ENCODE data around the gene ANK2.

ANK2 gene

DNA sequence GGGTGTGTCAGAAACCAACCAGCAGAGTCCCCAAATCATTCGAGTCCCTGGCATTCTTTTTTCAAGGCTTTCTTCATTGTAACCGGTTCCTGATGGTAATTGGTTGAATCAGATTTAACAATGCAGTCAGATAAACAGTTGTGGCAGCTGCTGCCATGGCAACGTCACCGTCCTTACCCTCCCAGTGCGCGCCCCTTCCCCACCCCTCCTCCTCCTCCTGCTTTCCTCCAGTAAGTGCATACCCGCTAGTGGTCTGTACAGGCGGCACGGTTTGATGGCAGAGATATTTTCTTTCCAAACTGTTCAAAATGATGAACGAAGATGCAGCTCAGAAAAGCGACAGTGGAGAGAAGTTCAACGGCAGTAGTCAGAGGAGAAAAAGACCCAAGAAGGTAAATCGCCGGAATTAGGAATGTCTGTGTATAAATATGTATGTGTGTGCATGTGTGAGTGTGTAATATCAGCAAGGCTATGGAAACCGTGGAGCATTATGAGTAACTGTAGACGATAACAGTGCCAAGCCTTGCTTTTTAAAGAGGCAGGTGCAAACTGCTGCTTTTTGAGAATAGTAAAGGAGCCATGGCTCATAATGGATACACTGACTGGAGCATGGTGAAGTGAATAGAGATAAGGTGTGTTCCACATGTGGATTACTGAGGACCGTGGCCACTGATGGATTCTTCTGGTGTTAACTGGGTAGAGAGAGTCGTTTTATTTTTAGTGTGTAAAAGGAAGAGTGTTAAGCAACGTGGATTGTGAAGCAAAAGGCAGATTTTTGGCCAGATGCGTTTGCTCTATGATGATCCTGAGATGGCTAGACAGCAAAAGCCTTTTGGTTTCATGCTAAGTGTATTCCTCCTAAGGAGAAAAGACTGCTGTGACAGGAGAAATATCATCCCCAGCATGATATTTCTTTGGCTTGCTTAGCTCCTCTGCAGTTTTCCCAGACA, at the start of gene ANK2:
Gene ANK2, plus strand, starts transcription at position 233 of the 950 bp plus-strand sequence. Its CDS starts 76 bp downstream, at position 309.
- DNase-seq: no peak

DNA sequence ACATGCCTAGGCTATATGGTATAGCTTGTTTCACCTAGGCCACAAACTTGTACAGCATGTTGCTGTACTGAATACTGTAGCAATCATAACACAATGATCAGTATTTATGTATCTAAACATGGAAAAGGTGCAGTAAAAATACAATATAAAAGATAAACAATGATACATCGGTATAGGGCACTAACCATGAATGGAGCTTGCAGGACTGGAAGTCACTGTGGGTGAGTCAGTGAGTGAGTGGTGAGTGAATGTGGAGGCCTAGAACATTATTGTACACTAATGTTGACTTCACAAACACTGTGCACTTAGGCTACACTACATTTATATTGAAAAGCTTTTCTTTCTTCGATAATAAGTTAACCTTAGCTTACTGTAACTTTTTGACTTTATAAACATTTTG, 45.6 kb upstream of the ANK2 start:
- no peak for DNase-seq

DNA sequence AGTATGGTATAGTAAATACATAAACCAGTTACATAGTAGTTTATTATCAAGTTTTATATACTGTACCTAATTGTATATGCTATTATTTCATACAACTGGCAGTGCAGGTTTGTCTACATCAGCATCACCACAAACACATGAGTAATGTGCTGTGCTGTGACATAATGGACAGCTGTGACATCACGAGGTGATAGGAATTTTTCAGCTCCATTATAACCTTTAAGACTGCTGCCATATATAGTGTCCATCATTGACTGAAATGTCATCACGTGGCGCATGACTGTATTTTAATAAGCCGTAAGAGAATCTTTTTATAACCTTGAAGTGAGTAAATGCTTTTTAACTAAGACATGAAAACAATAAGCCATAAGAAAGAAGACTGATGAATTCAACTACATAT, 44.8 kb upstream of the ANK2 start:
- no peak for DNase-seq

DNA sequence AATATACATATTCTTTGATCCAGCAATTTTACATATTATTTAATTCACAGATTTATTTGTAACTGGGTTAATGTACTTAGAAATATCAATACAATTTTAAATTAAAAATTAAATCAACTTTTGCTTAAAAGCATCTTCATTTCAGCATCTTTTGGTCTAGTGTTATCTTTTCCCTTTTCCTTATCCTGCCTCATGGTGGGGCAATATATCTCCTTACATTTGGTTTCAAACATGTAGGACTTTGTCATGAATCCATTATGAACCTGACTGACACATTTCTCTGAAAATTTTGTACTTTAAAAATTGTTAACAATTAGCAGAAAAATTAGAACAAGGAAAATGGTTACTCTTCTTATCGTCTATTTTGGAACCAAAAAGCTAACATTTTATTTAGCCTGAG, 42.8 kb upstream of the ANK2 start:
- no peak for DNase-seq

DNA sequence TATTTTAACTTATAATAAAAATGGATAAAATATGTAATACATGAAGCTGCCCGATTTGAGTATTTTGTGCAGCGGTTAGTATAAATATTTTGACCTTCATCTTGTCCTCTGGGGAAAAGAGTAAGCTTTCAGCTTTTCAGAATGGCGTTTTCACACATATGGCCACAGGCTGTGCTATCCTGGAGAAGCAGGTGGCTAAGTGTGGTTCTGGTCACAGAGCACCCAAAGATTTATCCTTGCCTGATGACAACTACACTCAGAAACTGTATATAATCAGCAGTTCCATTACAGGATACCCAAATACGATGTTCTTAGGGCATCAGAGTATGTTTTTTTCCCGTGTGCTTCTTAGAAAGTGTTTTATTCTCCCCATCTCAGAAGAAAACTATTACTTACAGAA, 42.3 kb upstream of the ANK2 start:
- no peak for DNase-seq

DNA sequence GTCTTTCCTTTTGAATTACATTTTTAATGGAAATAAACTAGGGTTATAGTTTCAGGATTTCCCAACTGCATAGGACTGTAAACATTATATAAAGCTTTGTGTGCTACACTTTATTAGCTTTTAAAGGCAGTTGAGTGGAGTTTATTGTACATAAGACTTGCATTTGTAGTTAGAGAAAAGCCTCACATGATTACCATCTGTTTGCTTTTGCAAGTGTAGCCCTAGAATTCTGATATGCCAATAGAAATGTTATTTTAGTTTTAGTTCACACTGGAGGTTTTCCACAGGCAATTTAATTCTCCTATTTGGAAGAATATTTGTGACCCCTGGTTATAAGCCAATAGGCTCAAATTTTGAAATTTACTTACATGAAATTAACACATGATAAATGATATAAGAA, 41.3 kb upstream of the ANK2 start:
- DNase-seq: no peak

DNA sequence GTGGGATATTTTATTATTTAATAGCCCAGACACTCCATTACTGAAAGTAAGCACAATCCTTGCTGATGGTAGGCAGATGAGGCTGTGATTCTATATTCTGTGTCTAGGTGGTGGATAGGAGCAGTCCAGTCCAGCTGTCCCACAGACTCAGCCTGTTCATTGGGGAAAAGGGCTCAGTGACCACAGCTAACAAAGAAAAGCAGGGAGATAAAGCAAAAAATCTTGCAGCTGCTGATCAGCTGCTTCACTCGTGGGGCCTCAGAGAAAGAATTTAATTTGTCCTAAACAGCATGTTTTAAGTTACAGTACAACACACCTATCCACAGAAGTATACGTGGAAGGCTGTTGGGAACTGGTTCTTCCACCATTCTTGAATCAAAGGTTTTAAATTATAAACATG, 40.7 kb upstream of the ANK2 start:
- DNase-seq: no peak

DNA sequence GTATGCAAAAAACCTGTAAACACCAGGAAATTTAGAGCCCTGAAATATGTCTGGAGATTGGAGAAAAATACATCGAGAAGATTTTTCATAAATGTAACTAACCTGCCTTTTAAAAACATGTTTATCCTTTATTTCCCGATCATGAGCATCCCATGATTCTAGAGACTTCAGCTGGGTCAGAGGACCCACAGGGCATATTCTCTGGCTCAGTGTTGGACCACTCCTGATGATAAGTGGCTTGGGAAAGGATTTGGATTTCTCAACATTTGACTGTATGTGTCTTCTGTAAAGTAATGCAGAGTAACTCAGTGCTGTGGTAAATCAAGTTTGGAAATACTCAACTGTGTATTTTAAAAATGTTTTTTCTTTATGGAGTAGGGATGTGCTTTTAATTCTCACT, 40.0 kb upstream of the ANK2 start:
- no peak for DNase-seq

DNA sequence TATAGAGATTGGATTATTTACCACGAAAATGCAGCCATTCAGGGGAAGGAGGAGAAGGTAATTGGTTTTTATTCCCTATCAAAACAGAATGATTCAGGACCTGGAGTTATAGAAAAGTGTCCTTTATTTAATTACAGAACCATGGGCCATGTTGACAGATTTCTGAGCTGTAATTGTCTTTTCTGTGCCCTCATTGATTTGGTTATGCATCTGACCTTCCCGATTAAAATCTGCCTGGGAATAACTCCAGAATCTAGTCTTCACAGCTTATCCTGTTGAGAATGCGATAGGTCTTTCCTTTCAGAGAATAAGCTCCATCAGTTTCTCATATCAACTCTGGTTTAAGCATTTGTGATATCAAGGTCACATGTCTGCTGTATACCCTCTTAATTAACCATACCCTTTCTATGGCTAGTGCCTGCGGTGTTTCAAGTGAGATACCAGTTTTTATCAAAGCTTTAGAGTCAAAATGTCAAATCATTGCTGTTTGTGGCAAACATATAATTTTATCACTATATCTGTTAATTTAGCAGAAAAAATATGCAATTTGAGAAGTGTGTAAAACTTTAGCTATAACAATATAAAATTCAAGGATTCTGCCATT, 37.2 kb upstream of the ANK2 start:
- no peak for DNase-seq

DNA sequence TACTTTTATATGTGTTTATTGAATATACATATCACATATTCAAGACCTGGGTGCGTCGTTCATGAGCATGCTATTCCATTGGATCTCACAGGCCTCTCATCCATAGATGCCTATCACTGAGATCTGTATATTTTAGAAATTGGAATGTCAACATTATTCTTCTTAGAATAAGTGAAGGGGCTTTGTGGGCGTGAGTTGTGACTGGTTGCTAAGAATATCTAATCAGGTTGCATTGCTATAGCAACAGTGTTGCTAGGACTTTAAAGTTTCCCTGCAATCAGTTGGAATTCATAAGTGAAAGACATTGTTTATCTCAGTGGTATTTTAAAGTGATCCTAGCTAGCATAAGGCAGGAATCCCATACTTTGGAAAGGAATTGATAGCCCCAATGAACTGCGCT, 36.7 kb upstream of the ANK2 start:
- no peak for DNase-seq

DNA sequence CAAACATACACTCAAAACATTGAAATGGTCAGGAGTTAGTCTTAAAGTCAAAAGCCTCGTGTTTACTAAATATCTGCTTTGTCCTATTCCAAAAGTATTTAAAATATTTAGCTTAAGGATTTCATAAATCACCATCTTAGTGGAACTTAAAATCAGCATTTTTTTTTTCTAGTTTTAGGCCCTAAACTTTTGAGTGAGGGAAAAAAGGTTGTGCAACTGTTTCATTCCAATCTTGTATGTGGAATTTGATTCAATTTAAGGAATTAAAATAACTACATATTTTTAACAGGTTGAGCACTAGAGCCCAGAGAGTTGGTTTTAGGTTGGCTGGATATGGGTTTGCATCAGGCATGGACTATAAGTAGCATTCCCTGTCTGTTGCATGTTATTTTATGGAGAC, 35.7 kb upstream of the ANK2 start:
- DNase-seq: no peak

DNA sequence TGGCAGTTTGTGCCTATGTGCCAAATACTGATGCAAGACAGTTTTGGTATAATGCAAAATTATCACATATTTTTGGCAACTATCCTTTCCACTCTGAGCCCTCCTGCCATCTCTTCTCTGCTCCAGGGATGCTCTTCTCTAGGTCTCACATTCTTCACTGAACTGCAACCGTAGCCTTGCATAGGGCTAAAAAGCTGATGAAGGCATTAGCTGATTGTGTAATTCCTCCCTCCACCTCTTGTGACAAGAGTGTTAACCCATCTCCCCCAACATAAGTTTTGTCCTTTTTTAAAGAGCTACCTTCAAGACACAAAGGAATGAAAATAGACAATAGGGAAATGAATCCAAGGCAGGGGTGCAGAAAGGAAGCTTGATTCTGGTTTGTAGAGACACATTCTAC, 33.1 kb upstream of the ANK2 start:
- DNase-seq: no peak

DNA sequence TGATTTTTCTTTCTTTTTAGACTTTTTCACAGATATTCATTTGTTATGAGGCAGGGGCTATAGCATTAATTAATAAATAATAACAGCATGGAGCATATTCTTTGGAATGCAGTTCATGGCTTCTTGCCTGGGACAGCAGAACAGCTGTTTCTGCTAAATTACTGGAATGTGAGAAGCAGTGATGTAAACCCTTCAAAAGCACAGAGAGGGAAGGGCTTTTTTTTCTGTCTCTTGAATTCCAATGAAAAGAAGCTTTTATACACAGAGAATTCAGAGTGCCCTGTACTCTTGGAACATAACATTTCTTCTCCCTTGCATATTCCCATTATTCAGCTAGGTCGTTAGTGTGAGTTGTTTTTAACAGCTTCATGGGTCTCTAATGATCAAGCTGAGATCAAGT, 28.5 kb upstream of the ANK2 start:
- DNase-seq: no peak

DNA sequence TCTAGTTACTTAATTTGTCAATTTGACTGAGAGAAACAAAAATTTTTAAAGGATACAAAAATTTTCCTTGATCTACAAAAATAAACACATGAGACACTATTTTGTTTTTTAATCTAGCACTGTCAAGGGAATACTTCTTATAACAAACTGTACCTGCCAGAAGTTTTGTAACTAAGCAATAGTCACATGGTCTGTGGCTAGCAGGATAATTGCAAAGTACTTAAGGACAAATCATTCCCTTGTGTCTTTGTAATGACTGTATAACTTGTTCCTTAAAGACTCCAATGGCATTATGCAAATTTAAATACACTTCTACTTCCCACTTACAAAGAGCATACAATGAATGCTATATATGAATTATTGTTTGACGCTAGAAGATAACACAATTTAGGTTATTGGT, 25.1 kb upstream of the ANK2 start:
- no peak for DNase-seq

DNA sequence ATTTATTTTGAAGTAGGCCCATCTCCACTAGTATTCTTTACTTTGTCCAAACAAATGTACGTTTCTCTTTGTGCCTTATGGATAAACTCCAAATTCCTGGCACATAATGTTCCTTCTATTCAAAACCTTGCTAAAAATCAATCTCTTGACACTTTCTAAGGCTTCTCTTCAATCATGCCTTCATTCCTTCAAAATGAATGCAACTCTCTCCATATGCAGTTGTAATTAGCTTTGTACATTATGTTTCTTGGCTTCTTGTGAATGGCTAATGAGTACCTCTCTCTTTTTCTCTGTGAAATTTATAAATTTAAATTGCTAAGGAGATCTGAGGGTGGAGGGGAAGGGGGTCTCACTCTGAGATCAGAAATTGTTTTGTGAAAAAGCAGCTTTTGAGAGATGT, 24.0 kb upstream of the ANK2 start:
- DNase-seq: no peak

DNA sequence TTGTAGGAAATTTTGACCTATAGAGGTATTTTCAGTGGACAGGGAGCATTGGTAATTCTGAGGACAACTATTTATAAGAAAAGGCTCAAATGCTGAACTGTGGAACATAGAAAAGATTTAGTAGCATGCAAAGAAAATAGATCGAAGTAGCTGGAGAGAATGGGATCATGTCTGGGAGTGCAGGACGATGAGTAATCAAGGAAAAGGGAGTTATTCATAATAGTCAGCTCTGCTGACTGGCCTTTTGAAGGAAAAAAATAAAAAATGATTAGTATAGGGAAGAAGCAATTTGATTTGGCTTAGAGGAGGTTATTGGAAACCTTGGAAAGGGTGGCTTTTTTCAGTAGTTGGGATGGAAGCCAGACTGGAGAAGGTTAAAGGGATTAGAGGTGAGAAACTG, 22.9 kb upstream of the ANK2 start:
- no peak for DNase-seq

DNA sequence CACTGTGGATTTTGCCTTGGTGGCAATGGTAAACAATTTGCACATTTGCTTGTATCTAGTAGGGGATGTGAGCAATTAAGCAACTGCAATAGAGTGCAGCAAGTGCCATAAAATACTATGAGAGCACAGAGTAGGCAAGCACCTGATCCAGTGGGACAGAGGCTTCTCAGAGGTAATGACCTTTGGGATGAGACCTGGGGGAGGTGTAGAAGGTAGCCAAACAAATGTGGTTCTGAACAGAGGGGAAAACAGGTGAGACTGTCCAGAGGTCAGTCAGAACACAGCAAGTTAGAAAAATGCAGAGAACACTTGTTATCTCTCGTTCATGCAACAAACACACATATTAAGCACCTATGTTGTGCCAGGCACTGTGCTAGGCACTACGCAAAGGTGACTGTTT, 21.4 kb upstream of the ANK2 start:
- no peak for DNase-seq

DNA sequence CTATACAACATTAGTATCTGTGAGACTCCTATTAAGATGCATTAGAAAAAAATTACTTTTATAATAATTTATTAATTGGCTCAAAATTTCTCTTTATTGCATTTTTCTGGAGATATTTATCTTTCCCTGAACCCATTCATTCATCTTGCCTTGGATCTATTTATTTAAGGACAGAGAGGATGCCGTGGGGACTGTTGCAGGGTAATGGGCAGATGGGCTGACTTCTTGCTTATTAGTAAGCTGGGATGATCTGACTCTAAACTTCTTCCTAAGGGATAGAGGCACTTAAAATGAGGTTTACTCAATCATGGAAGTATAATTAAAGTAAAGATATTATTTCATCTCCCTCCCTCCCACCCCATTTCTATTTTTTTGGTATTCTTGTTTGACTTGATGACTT, 18.2 kb upstream of the ANK2 start:
- DNase-seq: no peak

DNA sequence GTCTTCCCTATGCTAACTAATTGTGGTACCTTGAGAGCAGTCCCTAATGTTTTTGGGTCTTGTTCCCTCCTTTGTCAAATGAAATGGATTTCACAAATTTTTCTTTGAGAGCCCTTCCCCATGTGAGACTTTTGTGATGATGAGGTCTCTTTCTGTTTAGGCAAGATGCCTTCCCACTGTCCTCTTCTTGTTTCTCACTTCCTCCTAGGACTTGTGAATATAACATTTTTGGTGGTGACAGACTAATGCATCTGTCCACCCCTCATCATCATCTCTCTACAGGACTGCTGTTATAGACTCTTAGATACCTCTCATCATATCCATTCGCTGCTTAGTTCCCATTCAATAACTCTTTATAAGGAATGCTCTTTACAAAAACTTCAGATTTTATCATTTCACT, 8.7 kb upstream of the ANK2 start:
- DNase-seq: no peak

DNA sequence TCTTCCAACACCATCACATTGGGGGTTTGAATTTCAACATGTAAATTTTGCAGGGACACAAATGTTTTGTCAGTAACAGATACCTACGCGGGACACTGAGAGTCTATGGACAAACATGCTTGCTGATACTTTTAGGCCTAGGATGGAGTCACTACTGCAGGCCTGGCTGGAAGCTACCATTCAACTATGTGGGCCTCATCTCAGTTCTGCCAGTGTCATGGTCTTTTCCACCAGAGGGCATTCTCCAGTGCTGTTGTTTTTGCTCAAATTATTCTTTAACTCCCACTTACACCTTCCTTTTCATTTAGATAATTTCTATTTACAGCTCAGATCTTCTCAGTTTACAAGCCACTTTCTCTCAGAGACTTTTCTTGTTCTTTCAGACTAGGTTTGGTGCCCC, 7.0 kb upstream of the ANK2 start:
- DNase-seq: no peak

DNA sequence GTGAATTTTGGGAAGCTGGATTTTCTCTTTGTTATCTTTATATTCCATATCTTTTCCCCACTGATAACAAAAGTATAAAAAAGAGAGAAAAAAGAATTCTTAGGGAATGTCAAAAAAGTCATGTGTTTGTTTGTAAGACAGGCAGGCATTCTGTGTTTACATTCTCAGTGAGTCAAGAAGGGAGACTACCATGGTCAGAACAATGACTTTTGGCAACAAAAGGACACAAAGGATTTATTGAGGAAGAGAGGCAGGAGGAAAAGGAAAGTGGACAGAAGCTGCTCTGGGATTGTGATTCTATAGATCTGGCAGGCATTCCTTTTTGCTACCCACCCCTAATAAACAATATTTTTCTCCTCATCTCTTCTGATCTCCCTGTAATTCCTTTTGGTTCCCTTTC, 5.9 kb upstream of the ANK2 start:
- DNase-seq: no peak

DNA sequence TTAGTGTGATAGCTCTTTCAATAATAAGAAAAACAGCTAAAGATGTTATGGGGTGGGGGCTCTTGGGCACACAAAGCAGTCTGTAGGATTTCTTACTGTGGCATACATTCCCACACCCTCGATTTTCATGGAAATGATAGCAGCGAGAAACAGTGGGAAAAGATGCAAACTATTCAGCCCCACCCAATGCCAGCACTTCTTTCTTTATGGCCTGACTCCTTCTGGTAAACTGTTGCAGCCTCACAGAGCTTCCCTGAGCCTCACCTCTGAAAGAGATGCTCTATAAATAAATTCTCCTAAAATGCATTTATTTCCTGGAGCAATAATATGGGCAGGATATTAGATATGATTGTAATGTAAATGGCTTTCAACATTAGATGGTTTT, 910 bp downstream of the ANK2 start:
- no peak for DNase-seq

DNA sequence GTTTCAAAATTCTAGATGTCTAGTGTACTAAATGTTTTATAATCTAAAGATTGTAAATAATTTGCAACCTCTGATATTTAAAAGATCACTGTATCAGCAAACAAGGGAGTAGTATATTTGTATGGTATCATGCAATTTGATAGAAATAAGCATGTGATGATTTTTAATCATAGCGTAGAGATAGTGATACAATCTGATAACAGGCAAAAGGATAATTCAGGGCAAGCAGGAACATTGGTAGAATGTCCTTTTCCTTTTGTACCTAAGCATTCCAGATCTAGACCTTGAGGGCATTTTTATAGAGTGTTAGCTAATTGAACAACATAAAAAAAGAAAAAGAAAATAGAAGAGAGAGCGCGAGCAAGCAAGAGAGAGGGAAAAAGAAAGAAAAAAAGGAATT, 1.4 kb downstream of the ANK2 start:
- no peak for DNase-seq

DNA sequence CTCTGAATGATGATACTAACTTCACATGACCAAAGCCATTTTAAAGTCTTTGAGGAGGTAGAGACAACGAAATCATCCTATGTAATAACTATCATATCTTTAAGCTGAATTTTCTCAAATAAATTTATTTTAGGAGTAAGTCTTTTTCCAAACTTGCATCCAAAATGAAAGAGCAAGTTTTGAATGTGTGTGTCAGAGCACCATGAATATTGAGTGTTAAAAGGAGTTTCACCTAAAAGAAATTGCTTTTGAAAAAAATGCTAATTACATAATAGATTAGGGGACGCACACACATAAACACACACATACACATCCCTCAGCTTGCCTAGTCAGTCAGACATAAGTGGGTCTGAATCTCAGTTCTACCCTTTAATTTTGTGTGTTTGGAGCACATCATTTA, 1.9 kb downstream of the ANK2 start:
- no peak for DNase-seq
